ENCODE data around the gene PPP1R2. TPM values are rescaled to one million over a fixed set of nuclear protein-coding genes. Genes with fewer than 3 reads are reported as not detected.

The PPP1R2 gene
- total RNA-seq, 1 donor = 203 TPM

DNA sequence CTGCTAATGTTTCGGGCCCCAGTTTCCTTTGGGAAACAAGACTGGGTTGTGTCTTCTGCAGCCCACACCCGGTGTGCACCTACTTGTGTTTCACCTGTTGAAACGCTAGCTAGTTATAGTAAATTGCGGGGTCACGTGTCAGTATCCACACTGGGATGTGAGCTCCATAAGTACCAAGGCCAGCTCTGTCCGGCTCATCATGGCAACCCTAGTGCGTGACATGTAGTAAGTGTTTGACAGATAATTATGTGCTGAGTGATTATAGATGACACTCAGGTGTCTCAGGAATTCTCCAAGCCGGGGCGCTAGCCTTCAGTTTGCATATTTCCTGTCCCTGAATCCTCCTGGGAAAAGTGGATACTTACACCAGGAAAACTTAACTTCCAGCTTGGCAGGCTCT, 27.8 kb upstream of the PPP1R2 start:
- TF ChIP-seq, protein P1, sequence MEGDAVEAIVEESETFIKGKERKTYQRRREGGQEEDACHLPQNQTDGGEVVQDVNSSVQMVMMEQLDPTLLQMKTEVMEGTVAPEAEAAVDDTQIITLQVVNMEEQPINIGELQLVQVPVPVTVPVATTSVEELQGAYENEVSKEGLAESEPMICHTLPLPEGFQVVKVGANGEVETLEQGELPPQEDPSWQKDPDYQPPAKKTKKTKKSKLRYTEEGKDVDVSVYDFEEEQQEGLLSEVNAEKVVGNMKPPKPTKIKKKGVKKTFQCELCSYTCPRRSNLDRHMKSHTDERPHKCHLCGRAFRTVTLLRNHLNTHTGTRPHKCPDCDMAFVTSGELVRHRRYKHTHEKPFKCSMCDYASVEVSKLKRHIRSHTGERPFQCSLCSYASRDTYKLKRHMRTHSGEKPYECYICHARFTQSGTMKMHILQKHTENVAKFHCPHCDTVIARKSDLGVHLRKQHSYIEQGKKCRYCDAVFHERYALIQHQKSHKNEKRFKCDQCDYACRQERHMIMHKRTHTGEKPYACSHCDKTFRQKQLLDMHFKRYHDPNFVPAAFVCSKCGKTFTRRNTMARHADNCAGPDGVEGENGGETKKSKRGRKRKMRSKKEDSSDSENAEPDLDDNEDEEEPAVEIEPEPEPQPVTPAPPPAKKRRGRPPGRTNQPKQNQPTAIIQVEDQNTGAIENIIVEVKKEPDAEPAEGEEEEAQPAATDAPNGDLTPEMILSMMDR (IDR thresholded peaks at IDR 0.05; ENCODE audit: extremely low read depth, low read depth, low read length) = no peak
- Histone ChIP-seq H3K9me3 (ENCODE audit: low read depth, low read length) (no peaks in the 10 kb centered on the region), H2AFZ (ENCODE audit: low read length) (no peak overlapping the region), H3K4me1 (ENCODE audit: insufficient read depth, low read length) (no peaks in the 10 kb centered on the region), H4K20me1 (ENCODE audit: insufficient read depth, low read length) (no peaks in the 10 kb centered on the region), H3K4me3 (ENCODE audit: insufficient read depth, low read length) (no peak overlapping the region), H3K27ac (ENCODE audit: low read depth, low read length) (no peak overlapping the region), H3K27me3 (ENCODE audit: insufficient read depth, low read length) (peaks cover 7% of the 10 kb centered on the region), H3K36me3 (ENCODE audit: insufficient read depth, low read length) (no peaks in the 10 kb centered on the region), H3K4me2 (ENCODE audit: insufficient read depth, low read length) (no peak overlapping the region), H3K79me2 (ENCODE audit: insufficient read depth, low read length) (no peaks in the 10 kb centered on the region)
- DNase-seq (ENCODE audit: insufficient read length, low spot score, missing footprints) = no peak

- Histone ChIP-seq H3K79me2 (ENCODE audit: insufficient read depth, low read length) (no peaks in the 10 kb centered on the region), H3K27ac (ENCODE audit: low read depth, low read length) (no peak overlapping the region), H3K4me3 (ENCODE audit: insufficient read depth, low read length) (no peak overlapping the region), H3K36me3 (ENCODE audit: insufficient read depth, low read length) (no peaks in the 10 kb centered on the region), H3K27me3 (ENCODE audit: insufficient read depth, low read length) (peaks cover 9% of the 10 kb centered on the region), H4K20me1 (ENCODE audit: insufficient read depth, low read length) (no peaks in the 10 kb centered on the region), H3K4me2 (ENCODE audit: insufficient read depth, low read length) (no peak overlapping the region), H3K9me3 (ENCODE audit: low read depth, low read length) (no peaks in the 10 kb centered on the region), H3K4me1 (ENCODE audit: insufficient read depth, low read length) (no peaks in the 10 kb centered on the region), H2AFZ (ENCODE audit: low read length) (no peak overlapping the region)
- DNase-seq (ENCODE audit: insufficient read length, low spot score, missing footprints) = no peak
- TF ChIP-seq, protein P1 (IDR thresholded peaks at IDR 0.05; ENCODE audit: extremely low read depth, low read depth, low read length) = no peak
These were observed 27.2 kb upstream of the PPP1R2 start for GRCh38 chr3:195570344-195570743.

DNA sequence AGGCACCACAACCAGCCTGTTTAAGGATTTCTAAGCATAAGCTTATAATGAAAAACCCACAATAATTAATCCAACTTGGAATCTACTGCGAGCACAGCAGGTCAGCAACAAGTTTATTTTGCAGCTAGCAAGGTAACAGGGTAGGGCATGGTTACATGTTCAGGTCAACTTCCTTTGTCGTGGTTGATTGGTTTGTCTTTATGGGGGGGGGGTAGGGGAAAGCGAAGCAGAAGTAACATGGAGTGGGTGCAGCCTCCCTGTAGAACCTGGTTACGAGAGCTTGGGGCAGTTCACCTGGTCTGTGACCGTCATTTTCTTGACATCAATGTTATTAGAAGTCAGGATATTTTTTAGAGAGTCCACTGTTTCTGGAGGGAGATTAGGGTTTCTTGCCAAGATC, 25.5 kb upstream of the PPP1R2 start:
- no peak overlapping the region for H2AFZ ChIP-seq (ENCODE audit: low read length)
- H3K4me2 ChIP-seq (ENCODE audit: insufficient read depth, low read length) = no peak overlapping the region
- no peaks in the 10 kb centered on the region for H3K9me3 ChIP-seq (ENCODE audit: low read depth, low read length)
- no peaks in the 10 kb centered on the region for H3K4me1 ChIP-seq (ENCODE audit: insufficient read depth, low read length)
- H3K4me3 ChIP-seq (ENCODE audit: insufficient read depth, low read length) = no peak overlapping the region
- H3K27ac ChIP-seq (ENCODE audit: low read depth, low read length) = no peak overlapping the region
- DNase-seq (ENCODE audit: insufficient read length, low spot score, missing footprints) = no peak
- H3K79me2 ChIP-seq (ENCODE audit: insufficient read depth, low read length) = no peaks in the 10 kb centered on the region
- TF ChIP-seq, protein P1 (IDR thresholded peaks at IDR 0.05; ENCODE audit: extremely low read depth, low read depth, low read length) = no peak
- H3K27me3 ChIP-seq (ENCODE audit: insufficient read depth, low read length) = peaks cover 9% of the 10 kb centered on the region
- no peaks in the 10 kb centered on the region for H4K20me1 ChIP-seq (ENCODE audit: insufficient read depth, low read length)
- no peaks in the 10 kb centered on the region for H3K36me3 ChIP-seq (ENCODE audit: insufficient read depth, low read length)

- H3K36me3 ChIP-seq (ENCODE audit: insufficient read depth, low read length) = no peaks in the 10 kb centered on the region
- H3K4me3 ChIP-seq (ENCODE audit: insufficient read depth, low read length) = no peak overlapping the region
- no peak overlapping the region for H3K4me2 ChIP-seq (ENCODE audit: insufficient read depth, low read length)
- H3K27ac ChIP-seq (ENCODE audit: low read depth, low read length) = no peak overlapping the region
- no peak for DNase-seq (ENCODE audit: insufficient read length, low spot score, missing footprints)
- H3K27me3 ChIP-seq (ENCODE audit: insufficient read depth, low read length) = peaks cover 6% of the 10 kb centered on the region
- H3K9me3 ChIP-seq (ENCODE audit: low read depth, low read length) = no peaks in the 10 kb centered on the region
- no peak overlapping the region for H2AFZ ChIP-seq (ENCODE audit: low read length)
- H3K79me2 ChIP-seq (ENCODE audit: insufficient read depth, low read length) = no peaks in the 10 kb centered on the region
- TF ChIP-seq, protein P1 (IDR thresholded peaks at IDR 0.05; ENCODE audit: extremely low read depth, low read depth, low read length) = no peak
- no peaks in the 10 kb centered on the region for H3K4me1 ChIP-seq (ENCODE audit: insufficient read depth, low read length)
- no peaks in the 10 kb centered on the region for H4K20me1 ChIP-seq (ENCODE audit: insufficient read depth, low read length)
These were observed 23.7 kb upstream of the PPP1R2 start for GRCh38 chr3:195566797-195567196.
